H1 (cell line): ENCODE data around the gene ST3GAL3.

Experiments
- CTBP2 ChIP-seq: IDR thresholded peaks from 2 replicates; pipeline ENCODE4 v1.7.0; 2011; ENCODE audit warnings: borderline replicate concordance, mild to moderate bottlenecking, moderate library complexity, mixed read lengths, low read length; ENCODE audit not compliant: insufficient read depth, insufficient read length
- CTCF ChIP-seq, 3 experiments: IDR thresholded peaks; 1 replicate in 2 of 3; 2 replicates in 1 of 3; pipeline versions ENCODE4 v1.5.1 to v1.6.1; 2011; ENCODE audit warnings: low read length in 3 of 3, mild to moderate bottlenecking in 3 of 3, inconsistent platforms in 2 of 3, low read depth in 1 of 3, moderate library complexity in 1 of 3; ENCODE audit not compliant: insufficient read depth in 1 of 3; ENCODE audit errors: control extremely low read depth in 1 of 3
- HDAC2 ChIP-seq, 2 experiments: fragments of 300-600 bp in 1 of 2; sonication (generic) in 1 of 2; IDR thresholded peaks; 2 replicates each; pipeline ENCODE4 v1.6.1; 2011 to 2012; ENCODE audit warnings: low read depth in 2 of 2, low read length in 2 of 2, mild to moderate bottlenecking in 2 of 2, moderate library complexity in 2 of 2, borderline replicate concordance in 1 of 2, inconsistent platforms in 1 of 2
- MAFK ChIP-seq: IDR thresholded peaks from 2 replicates; pipeline ENCODE4 v1.6.1; 2012; ENCODE audit warnings: low read depth, mild to moderate bottlenecking, improper control_type of control experiment, low read length
- POLR2A ChIP-seq, 2 experiments: IDR thresholded peaks; 1 replicate in 1 of 2; 2 replicates in 1 of 2; pipeline ENCODE4 v1.6.1; 2011; ENCODE audit warnings: low read depth in 2 of 2, low read length in 2 of 2, mild to moderate bottlenecking in 2 of 2; ENCODE audit errors: control extremely low read depth in 1 of 2
- SRF ChIP-seq: IDR thresholded peaks from 2 replicates; pipeline ENCODE4 v1.6.1; 2011; ENCODE audit warnings: mild to moderate bottlenecking, low read depth, low read length, moderate library complexity
- TEAD4 ChIP-seq: IDR thresholded peaks from 2 replicates; pipeline ENCODE4 v1.6.1; 2012; ENCODE audit warnings: low read depth, low read length, inconsistent platforms, mixed read lengths
- USF2 ChIP-seq: IDR thresholded peaks from 2 replicates; pipeline ENCODE4 v1.6.1; 2011; ENCODE audit warnings: low read length, improper control_type of control experiment

- TF ChIP-seq CTCF (IDR thresholded peaks at IDR 0.05; ENCODE audit: control extremely low read depth in 1 of 3, insufficient read depth in 1 of 3, low read depth in 1 of 3, low read length in 3 of 3) (no peak), TEAD4 (no peak), SRF (no peak), MAFK (no peak), POLR2A (IDR thresholded peaks at IDR 0.05; ENCODE audit: control extremely low read depth in 1 of 2, low read depth in 2 of 2, low read length in 2 of 2) (no peak), CTBP2 (no peak), USF2 (no peak), HDAC2 (IDR thresholded peaks at IDR 0.05; ENCODE audit: borderline replicate concordance in 1 of 2, low read depth in 2 of 2, low read length in 2 of 2) (no peak)
These were observed 60.8 kb downstream of the ST3GAL3 start for GRCh38 chr1:43768168-43768567.
